Activated CD4-positive, alpha-beta memory T cell treated with anti-CD3 and anti-CD28 coated beads for 36 hours (primary cell): Measurements from ENCODE around the gene POLR3E. TPM values are rescaled to one million over a fixed set of nuclear protein-coding genes. Genes with fewer than 3 reads are reported as not detected.
"Not testable (repeated sequence)": the region's sequence is repeated elsewhere in the genome, so short reads cannot be mapped to it uniquely, and the experiment has no call there.

Experiments used
- CTCF ChIA-PET: fragments of 350-600 bp; sonication (Branson Sonifier 250); formaldehyde crosslinking; loops from one replicate; lab custom pipeline; 2021; ENCODE audit warnings: antibody characterized with exemption, inconsistent platforms; lab: Charles Lee
- POLR2A ChIA-PET: fragments of 350-600 bp; sonication (Branson Sonifier 250); formaldehyde crosslinking; loops from one replicate; lab custom pipeline; 2021; ENCODE audit warnings: antibody characterized with exemption; lab: Charles Lee
- DNase-seq: peaks from one replicate; pipeline ENCODE4 v3.0.0-alpha.2; 2020
- H3K27ac Mint-ChIP-seq: one replicate; pipeline ENCODE4 v1.8.0; 2021; ENCODE audit warnings: mixed read lengths
- H3K27me3 Mint-ChIP-seq: one replicate; pipeline ENCODE4 v1.8.0; 2021; ENCODE audit warnings: mixed read lengths
- H3K36me3 Mint-ChIP-seq: one replicate; pipeline ENCODE4 v1.8.0; 2021; ENCODE audit warnings: mixed read lengths
- H3K4me1 Mint-ChIP-seq: one replicate; pipeline ENCODE4 v1.8.0; 2021; ENCODE audit warnings: low read depth, mixed read lengths
- H3K4me3 Mint-ChIP-seq: one replicate; pipeline ENCODE4 v1.8.0; 2021; ENCODE audit warnings: mild to moderate bottlenecking, mixed read lengths
- H3K9me3 Mint-ChIP-seq: one replicate; pipeline ENCODE4 v1.8.0; 2021; ENCODE audit warnings: mixed read lengths
- intact Hi-C: fragments of 100-400 bp; cut with micrococcal nuclease; formaldehyde crosslinking; loops from one replicate; pipeline ENCODE4 v1.15.1; 2023
- total RNA-seq, 2 experiments: library from RNA; stranded (reverse); gene quantifications; one replicate each; pipeline ENCODE4 v1.2.3, GENCODE V29; 2021

The POLR3E gene
- total RNA-seq, 2 experiments from 2014 or later, result 75.0 to 80.3 TPM

DNA sequence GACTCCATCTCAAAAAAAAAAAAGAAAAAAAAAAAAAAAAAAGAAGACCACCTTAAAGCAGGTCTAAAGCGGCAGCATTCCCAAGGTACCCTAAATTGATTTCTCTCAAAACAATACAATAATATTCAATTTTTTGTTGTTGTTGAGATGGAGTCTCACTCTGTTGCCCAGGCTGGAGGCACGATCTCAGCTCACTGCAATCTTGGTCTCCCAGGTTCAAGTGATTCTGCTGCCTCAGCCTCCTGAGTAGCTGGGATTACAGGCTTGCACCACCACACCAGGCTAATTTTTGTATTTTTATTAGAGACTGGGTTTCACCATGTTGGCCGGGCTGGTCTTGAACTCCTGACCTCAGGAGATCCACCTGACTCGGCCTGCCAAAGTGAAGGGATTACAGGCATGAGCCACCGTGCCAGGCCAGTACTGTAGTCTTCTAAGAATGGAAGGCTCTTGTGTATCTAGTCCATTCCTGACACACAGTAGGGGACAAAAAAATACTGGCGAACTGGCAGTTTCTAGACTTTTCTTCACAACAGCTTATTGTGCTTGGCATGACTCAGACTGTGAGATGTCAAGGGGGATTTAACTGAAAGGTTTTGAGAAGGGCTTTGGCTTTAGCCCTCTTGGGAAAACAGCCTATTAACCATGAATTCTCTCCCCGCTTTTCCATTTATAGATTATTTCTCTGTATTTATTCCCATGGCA, 59.9 kb downstream of the POLR3E start:
- ChIA-PET CTCF (interaction anchor here (0.9 to 1.2 kb wide), 3 partner anchors 13 to 57 kb away, joined by 3 read pairs; no protein-coding TSS in a partner anchor), POLR2A (interaction anchor here (0.8 to 1.0 kb wide), 3 partner anchors 12 to 16 kb away, joined by 3 read pairs; no protein-coding TSS in a partner anchor)
- intact Hi-C loops, result loop anchor here (2.0 kb wide), 1 partner anchor 58 kb away; no protein-coding TSS in a partner anchor
- peak overlapping the region; percentile 87 for H3K27ac Mint-ChIP-seq
- H3K4me3 Mint-ChIP-seq, result no peak overlapping the region
- peaks cover 77% of the 10 kb centered on the region for H3K4me1 Mint-ChIP-seq
- DNase-seq, result peak; percentile 30
- no peaks in the 10 kb centered on the region for H3K9me3 Mint-ChIP-seq
- H3K27me3 Mint-ChIP-seq, result no peaks in the 10 kb centered on the region
- H3K36me3 Mint-ChIP-seq, result peaks cover 11% of the 10 kb centered on the region

DNA sequence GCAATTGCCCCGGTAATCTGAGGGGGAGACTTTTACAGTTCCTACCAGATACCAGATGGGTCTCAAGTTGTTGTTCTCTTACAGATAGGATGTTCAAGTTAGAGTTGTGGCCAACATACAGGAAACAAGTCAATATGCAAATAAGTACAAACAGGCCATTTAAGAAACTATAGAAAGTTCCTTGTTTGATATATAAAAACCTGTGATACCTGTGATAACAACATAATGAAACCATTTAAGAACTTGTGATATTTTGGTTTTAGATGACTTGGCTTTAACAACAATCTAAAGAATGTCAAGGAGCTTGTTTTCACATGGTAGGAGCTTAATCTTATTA, 60.4 kb downstream of the POLR3E start:
- Mint-ChIP-seq H3K4me1 (peaks cover 77% of the 10 kb centered on the region), H3K9me3 (no peaks in the 10 kb centered on the region), H3K4me3 (no peak overlapping the region), H3K27ac (peak overlapping the region; percentile 87), H3K36me3 (peaks cover 12% of the 10 kb centered on the region), H3K27me3 (no peaks in the 10 kb centered on the region)
- ChIA-PET CTCF (interaction anchor here (1.0 to 1.2 kb wide), 2 partner anchors 37 to 57 kb away, joined by 3 read pairs; no protein-coding TSS in a partner anchor), POLR2A (interaction anchor here (0.8 to 0.9 kb wide), 2 partner anchors 12 to 16 kb away, joined by 3 read pairs; no protein-coding TSS in a partner anchor)
- intact Hi-C loops, result loop anchor here (2.0 kb wide), 1 partner anchor 59 kb away; no protein-coding TSS in a partner anchor
- no peak for DNase-seq

DNA sequence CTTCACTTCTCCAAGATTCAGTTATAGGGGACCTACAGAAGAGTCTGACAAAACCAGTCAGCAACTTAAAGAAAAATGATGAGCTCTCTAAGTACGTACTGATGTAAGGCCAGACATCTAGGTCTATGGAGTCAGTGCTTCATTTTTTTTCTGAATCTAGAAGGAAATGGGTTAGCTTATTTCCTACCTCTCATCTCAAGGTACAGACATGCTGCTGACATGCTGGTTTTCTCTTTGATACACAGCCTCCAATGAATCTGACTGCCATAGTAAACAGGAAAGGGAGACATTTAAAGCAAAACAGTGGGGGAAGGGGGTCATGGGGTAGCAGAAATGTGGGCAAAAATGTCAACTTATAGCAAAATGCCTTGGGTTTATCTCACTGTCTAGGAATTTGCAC, 60.8 kb downstream of the POLR3E start:
- Mint-ChIP-seq H3K4me3 (no peak overlapping the region), H3K9me3 (no peaks in the 10 kb centered on the region), H3K36me3 (peaks cover 15% of the 10 kb centered on the region), H3K4me1 (peaks cover 75% of the 10 kb centered on the region), H3K27me3 (no peaks in the 10 kb centered on the region), H3K27ac (peak overlapping the region; percentile 87)
- intact Hi-C loops, result loop anchor here (1.0 to 2.0 kb wide), 3 partner anchors 11 to 59 kb away; partner anchors contain the start of gene CDR2
- POLR2A ChIA-PET, result interaction anchor here (0.8 to 0.9 kb wide), 2 partner anchors 12 to 15 kb away, joined by 3 read pairs; no protein-coding TSS in a partner anchor
- DNase-seq, result no peak
- CTCF ChIA-PET, result interaction anchor here (1.0 to 1.2 kb wide), 2 partner anchors 37 to 58 kb away, joined by 3 read pairs; no protein-coding TSS in a partner anchor

DNA sequence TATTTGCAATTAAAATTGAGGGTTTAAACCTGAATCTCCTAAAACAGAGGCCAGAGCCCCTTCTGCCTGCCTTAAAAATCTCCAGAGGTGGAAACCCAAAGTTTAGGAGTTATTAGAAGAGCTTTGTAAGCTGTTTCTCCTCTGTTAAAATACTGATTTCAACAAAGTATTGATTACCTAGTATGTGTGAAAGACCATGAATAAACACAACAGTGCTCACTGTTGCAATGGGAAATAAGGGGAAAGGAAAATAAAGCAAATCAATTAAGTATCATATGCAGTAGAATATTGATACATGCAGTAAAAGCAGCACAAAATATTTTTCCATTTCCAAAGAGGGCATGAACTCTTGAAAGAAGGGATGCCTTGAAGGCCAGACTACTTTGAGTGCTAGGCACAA, 62.5 kb downstream of the POLR3E start:
- POLR2A ChIA-PET, result interaction anchor here (1.4 kb wide), 1 partner anchor 13 kb away, joined by 6 read pairs; no protein-coding TSS in a partner anchor
- no peak for DNase-seq
- Mint-ChIP-seq H3K4me3 (no peak overlapping the region), H3K9me3 (no peaks in the 10 kb centered on the region), H3K27ac (peak overlapping the region; percentile 76), H3K36me3 (peaks cover 29% of the 10 kb centered on the region), H3K27me3 (no peaks in the 10 kb centered on the region), H3K4me1 (peaks cover 65% of the 10 kb centered on the region)
- intact Hi-C loops, result no loop called here
- CTCF ChIA-PET, result interaction anchor here (0.9 kb wide), 1 partner anchor 10 kb away, joined by 3 read pairs; no protein-coding TSS in a partner anchor

DNA sequence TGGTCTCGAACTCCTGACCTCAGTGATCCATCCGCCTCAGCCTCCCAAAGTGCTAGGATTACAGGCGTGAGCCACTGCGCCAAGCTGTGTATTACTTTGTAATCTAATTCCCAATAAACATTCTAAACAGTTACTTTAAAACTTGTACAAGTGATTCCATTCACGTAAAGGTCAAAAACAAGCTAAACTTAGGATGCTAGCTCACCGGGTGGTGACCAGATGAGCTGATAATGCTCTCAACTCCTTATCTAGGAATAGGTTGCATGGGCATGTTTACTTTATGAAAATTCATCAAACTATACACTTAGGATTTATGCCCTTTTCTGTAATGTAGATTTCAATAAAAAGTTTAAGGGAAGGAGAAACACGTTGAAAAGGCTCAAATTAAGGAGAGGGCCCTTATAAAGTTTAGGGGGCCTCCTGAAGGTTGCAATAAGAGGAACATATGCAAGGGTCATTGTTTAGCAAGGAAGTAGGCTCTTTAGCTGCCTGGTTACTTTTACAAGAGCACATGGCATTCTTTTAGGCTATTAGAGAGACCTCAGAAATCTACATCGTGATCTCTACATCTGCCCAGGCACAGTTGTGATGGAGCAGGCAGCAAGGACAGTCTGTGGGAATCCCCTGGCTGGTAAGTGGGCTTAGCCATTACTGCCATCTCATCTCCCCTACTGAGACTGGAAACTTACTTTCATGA, 63.9 kb downstream of the POLR3E start:
- peaks cover 65% of the 10 kb centered on the region for H3K4me1 Mint-ChIP-seq
- DNase-seq, result peak; percentile 30
- H3K27me3 Mint-ChIP-seq, result no peaks in the 10 kb centered on the region
- ChIA-PET CTCF (interaction anchor here (0.8 kb wide), 1 partner anchor 40 kb away, joined by 3 read pairs; no protein-coding TSS in a partner anchor), POLR2A (no interaction called here)
- H3K27ac Mint-ChIP-seq, result peak overlapping the region; percentile 78
- no peaks in the 10 kb centered on the region for H3K9me3 Mint-ChIP-seq
- intact Hi-C loops, result no loop called here
- H3K36me3 Mint-ChIP-seq, result peaks cover 40% of the 10 kb centered on the region
- H3K4me3 Mint-ChIP-seq, result no peak overlapping the region

DNA sequence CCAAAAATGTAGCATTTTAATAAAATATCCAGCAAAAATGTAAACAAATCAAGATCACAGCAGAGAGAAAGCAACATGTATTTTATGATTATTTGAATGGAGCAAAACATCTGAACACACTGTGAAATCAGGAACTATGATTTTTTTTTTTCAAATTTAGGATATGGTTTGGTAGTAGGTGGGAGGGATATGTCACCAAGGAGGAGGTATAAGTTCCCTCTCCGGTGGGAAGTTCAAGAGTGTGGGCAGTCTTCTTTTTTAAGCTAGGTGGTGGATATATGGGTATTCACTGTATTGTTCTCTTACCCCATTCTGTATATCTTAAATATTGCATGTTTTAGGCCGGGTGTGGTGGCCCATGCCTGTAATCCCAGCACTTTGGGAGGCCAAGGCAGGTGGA, 67.0 kb downstream of the POLR3E start:
- no peak for DNase-seq
- intact Hi-C loops, result no loop called here
- ChIA-PET POLR2A (interaction anchor here (0.8 to 1.6 kb wide), 2 partner anchors 9 to 10 kb away, joined by 5 to 6 read pairs; no protein-coding TSS in a partner anchor), CTCF (interaction anchor here (0.7 kb wide), 1 partner anchor 11 kb away, joined by 4 read pairs; no protein-coding TSS in a partner anchor)
- Mint-ChIP-seq H3K4me1 (peaks cover 69% of the 10 kb centered on the region), H3K27me3 (no peaks in the 10 kb centered on the region), H3K27ac (peak overlapping the region; percentile 34), H3K4me3 (no peak overlapping the region), H3K9me3 (no peaks in the 10 kb centered on the region), H3K36me3 (peaks cover 42% of the 10 kb centered on the region)

DNA sequence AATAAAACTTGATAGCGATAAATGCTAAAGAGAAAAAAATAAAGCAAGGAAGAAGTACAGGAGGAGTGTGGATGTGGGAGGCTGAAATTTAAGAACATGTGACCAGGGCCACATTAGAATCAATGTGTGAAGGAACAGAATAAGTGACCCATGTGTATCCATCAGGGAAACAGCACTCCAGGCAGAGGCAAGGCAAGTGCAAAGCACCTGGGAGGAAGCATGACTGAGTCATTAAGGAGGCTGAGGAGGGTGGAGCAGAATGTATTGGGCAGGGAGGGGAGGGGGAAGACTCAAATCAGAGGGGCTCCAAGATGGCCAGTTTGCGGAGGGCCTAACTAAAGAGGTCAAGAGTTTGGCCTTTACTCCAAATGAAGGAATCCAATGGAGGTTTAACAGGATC, 69.2 kb downstream of the POLR3E start:
- Mint-ChIP-seq H3K9me3 (no peaks in the 10 kb centered on the region), H3K36me3 (peaks cover 44% of the 10 kb centered on the region), H3K27me3 (no peaks in the 10 kb centered on the region), H3K4me3 (no peak overlapping the region), H3K4me1 (peaks cover 74% of the 10 kb centered on the region), H3K27ac (peak overlapping the region; percentile 52)
- CTCF ChIA-PET, result interaction anchor here (1.1 kb wide), 1 partner anchor 48 kb away, joined by 3 read pairs; no protein-coding TSS in a partner anchor
- DNase-seq, result no peak
- intact Hi-C loops, result no loop called here
- POLR2A ChIA-PET, result no interaction called here

DNA sequence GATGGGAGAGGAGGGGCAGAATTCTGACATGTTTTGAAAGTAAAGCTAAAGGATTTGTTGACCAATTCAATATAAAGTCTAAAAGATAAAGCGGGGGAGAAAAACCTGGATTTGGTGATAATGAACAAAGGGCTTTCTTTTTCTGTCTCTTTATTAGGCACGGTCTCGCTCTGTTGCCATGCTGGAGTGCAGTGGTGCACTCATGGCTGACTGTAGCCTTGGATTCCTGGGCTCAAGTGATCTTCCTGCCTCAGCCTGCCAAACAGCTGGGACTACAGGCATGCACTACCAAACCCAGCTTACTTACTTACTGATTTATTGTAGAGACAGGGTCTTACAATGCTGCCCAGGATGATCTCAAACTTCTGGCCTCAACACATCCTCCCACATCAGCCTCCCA, 69.7 kb downstream of the POLR3E start:
- no peak for DNase-seq
- no peaks in the 10 kb centered on the region for H3K9me3 Mint-ChIP-seq
- intact Hi-C loops, result no loop called here
- peaks cover 76% of the 10 kb centered on the region for H3K4me1 Mint-ChIP-seq
- no peaks in the 10 kb centered on the region for H3K27me3 Mint-ChIP-seq
- peaks cover 47% of the 10 kb centered on the region for H3K36me3 Mint-ChIP-seq
- CTCF ChIA-PET, result no interaction called here
- H3K27ac Mint-ChIP-seq, result peak overlapping the region; percentile 52
- POLR2A ChIA-PET, result no interaction called here
- no peak overlapping the region for H3K4me3 Mint-ChIP-seq

DNA sequence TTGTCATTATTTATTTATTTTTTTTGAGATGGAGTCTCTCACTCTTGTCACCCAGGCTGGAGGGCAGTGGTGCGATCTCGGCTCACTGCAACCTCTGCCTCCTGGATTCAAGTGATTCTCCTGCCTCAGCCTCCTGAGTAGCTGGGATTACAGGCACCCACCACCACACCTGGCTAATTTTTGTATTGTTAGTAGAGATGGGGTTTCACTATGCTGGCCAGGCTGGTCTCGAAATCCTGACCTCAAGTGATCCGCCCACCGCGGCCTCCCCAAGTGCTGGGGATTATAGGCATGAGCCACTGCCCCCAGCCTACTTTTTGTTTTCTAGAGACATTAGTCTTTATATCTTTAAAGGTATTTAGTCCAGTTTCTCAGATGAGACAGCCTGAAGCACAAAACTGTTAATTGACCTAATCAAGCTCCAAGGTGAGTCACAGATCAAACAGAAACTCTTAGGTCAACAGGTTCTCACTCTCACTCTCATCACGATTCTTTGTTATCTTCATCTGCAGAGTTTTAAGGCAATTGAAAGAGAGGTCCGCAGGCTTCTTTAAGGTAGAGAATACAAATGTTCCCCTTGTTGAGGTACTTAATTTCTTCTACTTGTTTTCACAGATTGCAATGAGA, 71.1 kb downstream of the POLR3E start:
- CTCF ChIA-PET, result interaction anchor here (0.7 kb wide), 1 partner anchor 15 kb away, joined by 3 read pairs; no protein-coding TSS in a partner anchor
- peak overlapping the region; percentile 56 for H3K27ac Mint-ChIP-seq
- peaks cover 80% of the 10 kb centered on the region for H3K4me1 Mint-ChIP-seq
- H3K27me3 Mint-ChIP-seq, intact Hi-C loops, H3K9me3 Mint-ChIP-seq, POLR2A ChIA-PET, DNase-seq, H3K4me3 Mint-ChIP-seq: not testable (repeated sequence)
- peaks cover 39% of the 10 kb centered on the region for H3K36me3 Mint-ChIP-seq

DNA sequence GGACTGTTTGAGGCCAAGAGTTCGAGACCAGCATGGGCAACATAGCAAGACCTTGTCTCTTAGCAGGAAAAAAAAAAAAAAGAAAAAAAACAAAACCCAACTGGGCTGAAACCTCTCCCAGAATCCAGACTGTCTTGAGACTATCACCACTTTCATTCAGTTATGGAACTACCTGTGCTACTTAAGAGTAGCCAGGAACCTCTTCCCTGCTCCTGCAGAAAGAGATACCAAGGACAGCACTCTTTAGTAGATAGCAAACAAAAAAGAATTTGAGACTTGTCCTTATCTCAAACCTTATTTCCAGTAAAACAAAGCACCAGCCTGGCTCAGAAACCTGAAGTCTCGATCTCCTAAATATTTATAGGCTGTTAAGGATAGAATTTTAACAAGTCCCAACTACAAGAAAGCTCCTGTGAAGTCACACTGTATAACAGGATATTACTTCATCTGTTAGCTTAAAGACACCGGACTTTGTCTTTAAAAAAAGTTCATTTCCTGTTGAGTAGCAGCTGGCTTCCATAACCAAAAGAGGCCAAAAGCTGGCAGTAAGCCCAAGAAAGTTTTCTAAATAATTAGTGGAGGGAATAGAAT, 72.1 kb downstream of the POLR3E start:
- DNase-seq, result no peak
- no peaks in the 10 kb centered on the region for H3K9me3 Mint-ChIP-seq
- peak overlapping the region; percentile 62 for H3K27ac Mint-ChIP-seq
- no peak overlapping the region for H3K4me3 Mint-ChIP-seq
- H3K36me3 Mint-ChIP-seq, result peaks cover 33% of the 10 kb centered on the region
- H3K4me1 Mint-ChIP-seq, result peaks cover 75% of the 10 kb centered on the region
- ChIA-PET POLR2A (interaction anchor here (1.2 to 1.3 kb wide), 2 partner anchors 11 to 12 kb away, joined by 3 read pairs; no protein-coding TSS in a partner anchor), CTCF (interaction anchor here (0.7 kb wide), 1 partner anchor 10 kb away, joined by 3 read pairs; no protein-coding TSS in a partner anchor)
- H3K27me3 Mint-ChIP-seq, result no peaks in the 10 kb centered on the region
- intact Hi-C loops, result loop anchor here (1.0 kb wide), 1 partner anchor 11 kb away; no protein-coding TSS in a partner anchor
